ENCODE results near the gene SOCS3. TPM values are rescaled to one million over a fixed set of nuclear protein-coding genes. Genes with fewer than 3 reads are reported as not detected.

Gene SOCS3
- polyA plus RNA-seq, 2 of the 4 experiments (the other 2 are of a cell fraction) = 13.5 to 14.7 TPM

Small RNAs within 50 kb of the gene (small RNA-seq; reads per million reads assigned to genes)
- 0 reads per million in 6 experiments for gene RF00415
- 0 reads per million in 6 experiments for gene RN7SL236P

Other genes with a start within 250 kb of the SOCS3 start
- 4.7 and 5.1 TPM in 2 replicates for gene TMC6, start 231.3 kb downstream of the SOCS3 start, polyA plus RNA-seq (2011; rRNA removed)
- 9.1 to 10.2 TPM (median 9.4 TPM) in 3 replicates for gene TMC6, start 231.3 kb downstream of the SOCS3 start, polyA plus RNA-seq (2017; fragmentation: RNase III; extraction: RNeasy Plus Mini Kit Qiagen cat#74134 plus additional on column Dnase treatment)
- gene TMC8, start 229.3 kb downstream of the SOCS3 start, polyA plus RNA-seq (2011; rRNA removed) = 0.14 and 0.19 TPM in 2 replicates
- 0.16 to 0.32 TPM (median 0.26 TPM) in 3 replicates for gene TMC8, start 229.3 kb downstream of the SOCS3 start, polyA plus RNA-seq (2017; fragmentation: RNase III; extraction: RNeasy Plus Mini Kit Qiagen cat#74134 plus additional on column Dnase treatment)
- not detected in 2 replicates for gene C17orf99, start 213.7 kb downstream of the SOCS3 start, polyA plus RNA-seq (2011; rRNA removed)
- gene C17orf99, start 213.7 kb downstream of the SOCS3 start, polyA plus RNA-seq (2017; fragmentation: RNase III; extraction: RNeasy Plus Mini Kit Qiagen cat#74134 plus additional on column Dnase treatment) = not detected in 3 replicates
- gene SYNGR2, start 191.5 kb downstream of the SOCS3 start, polyA plus RNA-seq (2011; rRNA removed) = 113 and 133 TPM in 2 replicates
- gene SYNGR2, start 191.5 kb downstream of the SOCS3 start, polyA plus RNA-seq (2017; fragmentation: RNase III; extraction: RNeasy Plus Mini Kit Qiagen cat#74134 plus additional on column Dnase treatment) = 102 to 108 TPM (median 106 TPM) in 3 replicates
- gene TK1, start 173.0 kb downstream of the SOCS3 start, polyA plus RNA-seq (2011; rRNA removed) = 86.1 and 90.9 TPM in 2 replicates
- 342 to 380 TPM (median 355 TPM) in 3 replicates for gene TK1, start 173.0 kb downstream of the SOCS3 start, polyA plus RNA-seq (2017; fragmentation: RNase III; extraction: RNeasy Plus Mini Kit Qiagen cat#74134 plus additional on column Dnase treatment)
- 33.4 and 59.8 TPM in 2 replicates for gene AFMID, start 172.7 kb downstream of the SOCS3 start, polyA plus RNA-seq (2011; rRNA removed)
- gene AFMID, start 172.7 kb downstream of the SOCS3 start, polyA plus RNA-seq (2017; fragmentation: RNase III; extraction: RNeasy Plus Mini Kit Qiagen cat#74134 plus additional on column Dnase treatment) = 43.4 to 46.0 TPM (median 45.2 TPM) in 3 replicates
- 45.4 and 51.9 TPM in 2 replicates for gene BIRC5, start 145.8 kb downstream of the SOCS3 start, polyA plus RNA-seq (2011; rRNA removed)
- gene BIRC5, start 145.8 kb downstream of the SOCS3 start, polyA plus RNA-seq (2017; fragmentation: RNase III; extraction: RNeasy Plus Mini Kit Qiagen cat#74134 plus additional on column Dnase treatment) = 93.5 to 116 TPM (median 109 TPM) in 3 replicates
- gene TMEM235, start 128.4 kb downstream of the SOCS3 start, polyA plus RNA-seq (2011; rRNA removed) = not detected in 2 replicates
- gene TMEM235, start 128.4 kb downstream of the SOCS3 start, polyA plus RNA-seq (2017; fragmentation: RNase III; extraction: RNeasy Plus Mini Kit Qiagen cat#74134 plus additional on column Dnase treatment) = not detected in 3 replicates
- 29.5 and 29.6 TPM in 2 replicates for gene PGS1, start 18.6 kb upstream of the SOCS3 start, polyA plus RNA-seq (2011; rRNA removed)
- 23.4 to 27.0 TPM (median 23.7 TPM) in 3 replicates for gene PGS1, start 18.6 kb upstream of the SOCS3 start, polyA plus RNA-seq (2017; fragmentation: RNase III; extraction: RNeasy Plus Mini Kit Qiagen cat#74134 plus additional on column Dnase treatment)
- gene DNAH17, start 217.3 kb upstream of the SOCS3 start, polyA plus RNA-seq (2011; rRNA removed) = 0.21 and 0.46 TPM in 2 replicates
- gene DNAH17, start 217.3 kb upstream of the SOCS3 start, polyA plus RNA-seq (2017; fragmentation: RNase III; extraction: RNeasy Plus Mini Kit Qiagen cat#74134 plus additional on column Dnase treatment) = 0.26 to 0.49 TPM (median 0.39 TPM) in 3 replicates

All from A549 (cell line).